Panc1 (cell line): ENCODE data around the gene BTBD9. TPM values are rescaled to one million over a fixed set of nuclear protein-coding genes. Genes with fewer than 3 reads are reported as not detected.
A peak's percentile ranks its signal among the peaks of the same experiment; 100 is the strongest.

Source experiments
- ATAC-seq: fragments of 200-7000 bp; cut with Tn5 transposase; 2 replicates; pipeline ENCODE4 v1.9.1; 2020; ENCODE audit warnings: mild to moderate bottlenecking, moderate library complexity
- BruUV-seq: library from RNA; stranded (reverse); fragments of 400-500 nt; replicated peaks from 2 replicates; lab custom pipeline; 2021; lab: Mats Ljungman, UMichigan
- CTCF ChIA-PET: fragments of 300-600 bp; sonication (Branson Sonifier 250); formaldehyde crosslinking; loops from one replicate; lab custom pipeline; 2022; ENCODE audit warnings: antibody characterized with exemption; lab: Charles Lee
- POLR2A ChIA-PET: fragments of 300-600 bp; sonication (Branson Sonifier 250); formaldehyde crosslinking; loops from one replicate; lab custom pipeline; 2022; ENCODE audit warnings: antibody characterized with exemption; lab: Charles Lee
- DNase-seq: peaks from one replicate; pipeline ENCODE4 v3.0.0-alpha.2; 2010; ENCODE audit warnings: low read depth, low spot score
- H3K27ac ChIP-seq: 2 replicates; pipeline ENCODE4 v1.5.1; 2011; ENCODE audit warnings: mild to moderate bottlenecking, low read length, inconsistent platforms
- H3K27me3 ChIP-seq: fragments of 200-500 bp; sonication (Bioruptor generic); 2 replicates; pipeline ENCODE4 v1.6.0; 2014; ENCODE audit warnings: low read length, inconsistent platforms; ENCODE audit not compliant: control insufficient read depth, insufficient read depth
- H3K36me3 ChIP-seq: fragments of 200-500 bp; sonication (Bioruptor generic); 2 replicates; pipeline ENCODE4 v1.5.1; 2014; ENCODE audit warnings: inconsistent platforms, mild to moderate bottlenecking, low read length, moderate library complexity; ENCODE audit not compliant: control insufficient read depth, insufficient read depth
- H3K4me1 ChIP-seq: 2 replicates; pipeline ENCODE4 v1.5.1; 2011; ENCODE audit warnings: inconsistent platforms, mild to moderate bottlenecking, low read length, moderate library complexity; ENCODE audit not compliant: control insufficient read depth, insufficient read depth
- H3K4me3 ChIP-seq, 2 experiments: 2 replicates each; pipeline ENCODE4 v1.5.1; 2011 to 2012; ENCODE audit warnings: low read depth in 2 of 2, low read length in 2 of 2, mild to moderate bottlenecking in 2 of 2, inconsistent platforms in 1 of 2, moderate library complexity in 1 of 2
- H3K9me3 ChIP-seq: fragments of 200-500 bp; sonication (Bioruptor generic); 2 replicates; pipeline ENCODE4 v1.5.1; 2014; ENCODE audit warnings: low read depth, mild to moderate bottlenecking, inconsistent platforms, low read length, moderate library complexity; ENCODE audit not compliant: control insufficient read depth, insufficient read depth
- CTCF ChIP-seq: fragments of 450-650 bp; IDR thresholded peaks from 2 replicates; pipeline ENCODE4 v1.5.1; 2017; ENCODE audit warnings: mild to moderate bottlenecking
- POLR2AphosphoS5 ChIP-seq: IDR thresholded peaks from 2 replicates; pipeline ENCODE4 v1.6.1; 2012; ENCODE audit warnings: mild to moderate bottlenecking, low read depth, low read length, moderate library complexity
- REST ChIP-seq, 2 experiments: IDR thresholded peaks; 2 replicates each; pipeline ENCODE4 v1.6.1; 2011 to 2012; ENCODE audit warnings: low read depth in 2 of 2, control low read depth in 1 of 2, low read length in 1 of 2, mild to moderate bottlenecking in 1 of 2, moderate library complexity in 1 of 2; ENCODE audit not compliant: insufficient read depth in 1 of 2
- SIN3A ChIP-seq: IDR thresholded peaks from 2 replicates; pipeline ENCODE4 v1.6.1; 2012; ENCODE audit warnings: low read depth, mild to moderate bottlenecking, low read length, moderate library complexity, borderline replicate concordance; ENCODE audit not compliant: insufficient read depth
- TCF7L2 ChIP-seq: IDR thresholded peaks from 2 replicates; pipeline ENCODE4 v1.6.1; 2011; ENCODE audit warnings: mild to moderate bottlenecking, low read depth, low read length, inconsistent platforms
- in situ Hi-C: cut with HindIII; loops from 2 replicates; pipeline ENCODE4 v1.10.0; 2016; ENCODE audit warnings: low sequenced_read_pairs, low pct_unique_long_range_greater_than_20kb
- intact Hi-C: fragments of 100-400 bp; cut with micrococcal nuclease; formaldehyde crosslinking; loops from one replicate; pipeline ENCODE4 v1.10.0; 2022; ENCODE audit not compliant: unreplicated experiment
- total RNA-seq: library from RNA; stranded (reverse); gene quantifications from one replicate; pipeline ENCODE4 v1.2.1, GENCODE V29; 2021; ENCODE audit not compliant: unreplicated experiment

The BTBD9 gene
- total RNA-seq, 1 experiment from 2014 or later: 12.8 TPM

- ATAC-seq (no peak), DNase-seq (no peak)
- CTCF ChIA-PET: no interaction called here
- peaks cover 13% of the 10 kb centered on the region for H3K4me1 ChIP-seq
- no peak overlapping the region for H3K27ac ChIP-seq
- H3K27me3 ChIP-seq: no peaks in the 10 kb centered on the region
- H3K9me3 ChIP-seq: no peaks in the 10 kb centered on the region
- no peak for TF ChIP-seq SIN3A
- no peak for TF ChIP-seq TCF7L2
- no peak for TF ChIP-seq REST (IDR thresholded peaks at IDR 0.05; ENCODE audit: insufficient read depth in 1 of 2, low read depth in 2 of 2, low read length in 1 of 2)
- no peak for TF ChIP-seq CTCF
- no peak for TF ChIP-seq POLR2AphosphoS5
- H3K4me3 ChIP-seq: no peak overlapping the region
- in situ Hi-C loops (no loop called here), intact Hi-C loops (no loop called here)
- no TSS peak for BruUV-seq
- no peaks in the 10 kb centered on the region for H3K36me3 ChIP-seq
- POLR2A ChIA-PET: no interaction called here
Measured at GRCh38 chr6:38610050-38610625, 29.6 kb downstream of the BTBD9 start.

- Histone ChIP-seq H3K27ac (no peak overlapping the region), H3K9me3 (no peaks in the 10 kb centered on the region), H3K27me3 (no peaks in the 10 kb centered on the region), H3K4me1 (peaks cover 6% of the 10 kb centered on the region; the same call in 1 of the 2 replicates), H3K36me3 (no peaks in the 10 kb centered on the region), H3K4me3 (no peak overlapping the region)
- ChIA-PET CTCF (no interaction called here), POLR2A (interaction anchor here (0.6 kb wide), 1 partner anchor 35 kb away, joined by 8 read pairs; no protein-coding TSS in a partner anchor)
- no peak for TF ChIP-seq TCF7L2
- no peak for TF ChIP-seq SIN3A
- no peak for TF ChIP-seq POLR2AphosphoS5
- TF ChIP-seq CTCF: no peak
- no peak for TF ChIP-seq REST (IDR thresholded peaks at IDR 0.05; ENCODE audit: insufficient read depth in 1 of 2, low read depth in 2 of 2, low read length in 1 of 2)
- BruUV-seq: no TSS peak
- no peak for DNase-seq
- in situ Hi-C loops (no loop called here), intact Hi-C loops (no loop called here)
- 0 out of 2 replicates have a peak, but pooled peaks have one; percentile 53 for ATAC-seq
Measured at GRCh38 chr6:38604700-38605099, 35.0 kb downstream of the BTBD9 start.
